HPDE6-E6E7 (cell line): ENCODE measurements around the gene PGA4.
"Not testable (repeated sequence)": the region's sequence is repeated elsewhere in the genome, so short reads cannot be mapped to it uniquely, and the experiment has no call there.

Source experiments
- DNase-seq: peaks from one replicate; pipeline ENCODE4 v3.0.0; 2011; ENCODE audit warnings: missing footprints; ENCODE audit errors: extremely low spot score

PGA4 gene

GRCh38 chr11:61204502-61205059 lies 17.6 kb upstream of the PGA4 start:
- DNase-seq = not testable (repeated sequence)

GRCh38 chr11:61207636-61208310 lies 14.4 kb upstream of the PGA4 start:
- not testable (repeated sequence) for DNase-seq

GRCh38 chr11:61210629-61211028 lies 11.5 kb upstream of the PGA4 start:
- not testable (repeated sequence) for DNase-seq

- DNase-seq = not testable (repeated sequence)
These were observed 10.7 kb upstream of the PGA4 start for GRCh38 chr11:61211327-61211952.

GRCh38 chr11:61212202-61212601 lies 9.9 kb upstream of the PGA4 start:
- DNase-seq = not testable (repeated sequence)

- DNase-seq = not testable (repeated sequence)
These were observed 8.3 kb upstream of the PGA4 start for GRCh38 chr11:61213711-61214324.

- not testable (repeated sequence) for DNase-seq
These were observed 3.8 kb upstream of the PGA4 start for GRCh38 chr11:61218306-61218705.

GRCh38 chr11:61219016-61219415 lies 3.1 kb upstream of the PGA4 start:
- DNase-seq = not testable (repeated sequence)

GRCh38 chr11:61222692-61223091 lies 545 bp downstream of the PGA4 start:
- DNase-seq = not testable (repeated sequence)

- not testable (repeated sequence) for DNase-seq
These were observed 4.5 kb downstream of the PGA4 start for GRCh38 chr11:61226457-61227137.

GRCh38 chr11:61229458-61229857 lies 7.3 kb downstream of the PGA4 start:
- DNase-seq = not testable (repeated sequence)

- not testable (repeated sequence) for DNase-seq
These were observed 8.9 kb downstream of the PGA4 start for GRCh38 chr11:61231033-61231432.

GRCh38 chr11:61231585-61231984 lies 9.4 kb downstream of the PGA4 start:
- not testable (repeated sequence) for DNase-seq

- not testable (repeated sequence) for DNase-seq
These were observed 10.5 kb downstream of the PGA4 start for GRCh38 chr11:61232548-61233145.

- DNase-seq = not testable (repeated sequence)
These were observed 15.0 kb downstream of the PGA4 start for GRCh38 chr11:61237130-61237529.

GRCh38 chr11:61240288-61240687 lies 18.1 kb downstream of the PGA4 start:
- not testable (repeated sequence) for DNase-seq

- DNase-seq = not testable (repeated sequence)
These were observed 18.7 kb downstream of the PGA4 start, which contains the start of gene PGA5 for GRCh38 chr11:61240875-61241274. Gene PGA5, plus strand, starts transcription at chr11:61241175. Its CDS starts 52 bp downstream, at chr11:61241227.

GRCh38 chr11:61241526-61241925 lies 19.4 kb downstream of the PGA4 start:
- not testable (repeated sequence) for DNase-seq

GRCh38 chr11:61245284-61245964 lies 23.3 kb downstream of the PGA4 start:
- DNase-seq = not testable (repeated sequence)

GRCh38 chr11:61248071-61248470 lies 25.9 kb downstream of the PGA4 start:
- DNase-seq = not testable (repeated sequence)

GRCh38 chr11:61249201-61249600 lies 27.1 kb downstream of the PGA4 start:
- not testable (repeated sequence) for DNase-seq
